ENCODE measurements around the gene FREM1.

FREM1 gene

DNA sequence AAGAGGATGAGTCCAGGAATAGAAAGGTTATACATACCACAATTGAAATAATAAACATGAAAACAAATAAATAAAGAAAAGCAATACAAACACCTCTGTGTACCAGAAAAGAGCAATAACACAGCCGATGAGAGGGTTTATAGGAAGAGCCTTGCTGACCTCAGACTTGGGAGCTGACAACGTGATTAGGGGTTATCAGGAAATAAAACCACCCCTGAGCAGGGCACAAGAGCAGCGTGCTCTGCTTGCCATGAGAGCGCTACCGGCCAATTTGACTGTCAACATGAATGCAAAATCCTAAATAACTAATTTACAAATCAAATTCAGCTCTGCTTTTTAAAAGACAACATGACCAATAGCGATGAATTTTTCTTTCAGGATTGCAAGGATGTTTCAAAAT, 2.6 kb upstream of the FREM1 start:
- DNase-seq (ENCODE audit: low read depth), result no peak
- H3K4me3 ChIP-seq (ENCODE audit: low read depth, low read length), result no peak overlapping the region
- TF ChIP-seq, protein P1, sequence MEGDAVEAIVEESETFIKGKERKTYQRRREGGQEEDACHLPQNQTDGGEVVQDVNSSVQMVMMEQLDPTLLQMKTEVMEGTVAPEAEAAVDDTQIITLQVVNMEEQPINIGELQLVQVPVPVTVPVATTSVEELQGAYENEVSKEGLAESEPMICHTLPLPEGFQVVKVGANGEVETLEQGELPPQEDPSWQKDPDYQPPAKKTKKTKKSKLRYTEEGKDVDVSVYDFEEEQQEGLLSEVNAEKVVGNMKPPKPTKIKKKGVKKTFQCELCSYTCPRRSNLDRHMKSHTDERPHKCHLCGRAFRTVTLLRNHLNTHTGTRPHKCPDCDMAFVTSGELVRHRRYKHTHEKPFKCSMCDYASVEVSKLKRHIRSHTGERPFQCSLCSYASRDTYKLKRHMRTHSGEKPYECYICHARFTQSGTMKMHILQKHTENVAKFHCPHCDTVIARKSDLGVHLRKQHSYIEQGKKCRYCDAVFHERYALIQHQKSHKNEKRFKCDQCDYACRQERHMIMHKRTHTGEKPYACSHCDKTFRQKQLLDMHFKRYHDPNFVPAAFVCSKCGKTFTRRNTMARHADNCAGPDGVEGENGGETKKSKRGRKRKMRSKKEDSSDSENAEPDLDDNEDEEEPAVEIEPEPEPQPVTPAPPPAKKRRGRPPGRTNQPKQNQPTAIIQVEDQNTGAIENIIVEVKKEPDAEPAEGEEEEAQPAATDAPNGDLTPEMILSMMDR (IDR thresholded peaks at IDR 0.05; ENCODE audit: insufficient read depth, low read depth, low read length, missing control alignments), result no peak

DNA sequence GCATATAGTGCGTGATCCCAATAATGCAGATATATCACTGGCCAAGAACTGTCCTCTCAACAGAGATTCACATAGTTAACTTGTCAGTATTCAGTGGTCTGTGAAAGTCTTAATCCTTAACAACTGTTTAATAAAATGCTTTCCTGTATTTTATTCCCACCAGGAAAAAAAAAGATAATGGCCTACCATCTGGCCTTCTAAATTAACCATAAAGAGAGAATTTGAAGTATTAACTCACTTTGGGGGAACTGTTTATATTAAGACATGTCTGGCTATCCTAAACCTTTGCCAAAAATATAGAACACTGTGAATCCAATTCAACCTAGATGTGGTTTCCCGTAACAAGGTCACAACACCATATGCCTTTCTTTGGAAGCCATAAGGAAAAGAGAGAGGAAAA, 818 bp upstream of the FREM1 start:
- H3K4me3 ChIP-seq (ENCODE audit: low read depth, low read length), result no peak overlapping the region
- TF ChIP-seq, protein P1 (IDR thresholded peaks at IDR 0.05; ENCODE audit: insufficient read depth, low read depth, low read length, missing control alignments), result no peak
- no peak for DNase-seq (ENCODE audit: low read depth)

GRCh38 chr9:14909601-14909960, 647 bp downstream of the FREM1 start:
- DNase-seq (ENCODE audit: low read depth), result no peak
- TF ChIP-seq, protein P1 (IDR thresholded peaks at IDR 0.05; ENCODE audit: insufficient read depth, low read depth, low read length, missing control alignments), result no peak
- H3K4me3 ChIP-seq (ENCODE audit: low read depth, low read length), result no peak overlapping the region

- no peak for DNase-seq (ENCODE audit: low read depth)
- TF ChIP-seq, protein P1 (IDR thresholded peaks at IDR 0.05; ENCODE audit: insufficient read depth, low read depth, low read length, missing control alignments), result no peak
- no peak overlapping the region for H3K4me3 ChIP-seq (ENCODE audit: low read depth, low read length)
These were observed 1.0 kb downstream of the FREM1 start for GRCh38 chr9:14909181-14909580.

GRCh38 chr9:14908295-14909180, 1.7 kb downstream of the FREM1 start:
- H3K4me3 ChIP-seq (ENCODE audit: low read depth, low read length), result no peak overlapping the region
- TF ChIP-seq, protein P1 (IDR thresholded peaks at IDR 0.05; ENCODE audit: insufficient read depth, low read depth, low read length, missing control alignments), result no peak
- DNase-seq (ENCODE audit: low read depth), result no peak

DNA sequence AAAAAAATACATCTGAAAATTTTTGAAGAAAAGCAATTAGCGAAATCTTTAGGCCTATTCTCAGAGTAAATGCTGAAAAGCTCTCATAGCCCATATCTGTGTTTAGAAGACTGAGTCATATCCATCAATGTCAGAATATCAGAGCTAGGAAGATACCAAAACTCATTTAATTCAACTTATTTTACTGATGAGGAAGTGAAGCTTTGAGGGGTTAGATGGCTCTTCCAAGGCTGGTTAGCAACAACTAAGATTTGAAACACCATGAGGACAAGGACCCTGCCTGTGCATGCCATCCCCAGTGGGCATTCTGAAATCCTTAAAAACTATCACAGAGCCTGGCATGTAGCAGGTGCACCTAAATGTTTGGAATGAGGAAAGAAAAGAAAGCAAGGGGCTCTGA, 2.5 kb downstream of the FREM1 start:
- no peak overlapping the region for H3K4me3 ChIP-seq (ENCODE audit: low read depth, low read length)
- TF ChIP-seq, protein P1 (IDR thresholded peaks at IDR 0.05; ENCODE audit: insufficient read depth, low read depth, low read length, missing control alignments), result no peak
- no peak for DNase-seq (ENCODE audit: low read depth)

DNA sequence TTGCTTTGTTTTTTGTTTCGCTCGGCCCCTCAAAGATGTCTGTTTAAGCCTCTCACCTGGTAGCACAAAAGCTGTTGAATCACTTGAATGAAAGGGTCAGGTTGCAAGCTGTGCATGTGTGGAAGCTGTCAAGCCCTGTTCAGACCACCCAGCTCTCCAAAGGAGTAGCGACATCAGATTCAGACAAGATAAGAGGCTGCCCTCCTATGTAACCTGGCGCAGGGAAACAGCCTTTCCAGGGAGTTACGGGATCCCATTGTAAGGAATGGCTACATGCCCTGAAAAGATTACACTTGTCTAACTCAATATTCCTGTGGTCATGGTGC, 2.9 kb downstream of the FREM1 start:
- DNase-seq (ENCODE audit: low read depth), result no peak
- no peak overlapping the region for H3K4me3 ChIP-seq (ENCODE audit: low read depth, low read length)

More for the DNA sequence above, 2.9 kb downstream of the FREM1 start:
- TF ChIP-seq, protein P1 (IDR thresholded peaks at IDR 0.05; ENCODE audit: insufficient read depth, low read depth, low read length, missing control alignments), result no peak
